ENCODE data around the gene MRPL33. TPM values are rescaled to one million over a fixed set of nuclear protein-coding genes. Genes with fewer than 3 reads are reported as not detected.

Gene MRPL33
- total and polyA plus RNA-seq, 2 of the 13 experiments (the other 11 are each of a cell fraction or from before 2014, with no cell fraction given) = 69.7 to 218 TPM

DNA sequence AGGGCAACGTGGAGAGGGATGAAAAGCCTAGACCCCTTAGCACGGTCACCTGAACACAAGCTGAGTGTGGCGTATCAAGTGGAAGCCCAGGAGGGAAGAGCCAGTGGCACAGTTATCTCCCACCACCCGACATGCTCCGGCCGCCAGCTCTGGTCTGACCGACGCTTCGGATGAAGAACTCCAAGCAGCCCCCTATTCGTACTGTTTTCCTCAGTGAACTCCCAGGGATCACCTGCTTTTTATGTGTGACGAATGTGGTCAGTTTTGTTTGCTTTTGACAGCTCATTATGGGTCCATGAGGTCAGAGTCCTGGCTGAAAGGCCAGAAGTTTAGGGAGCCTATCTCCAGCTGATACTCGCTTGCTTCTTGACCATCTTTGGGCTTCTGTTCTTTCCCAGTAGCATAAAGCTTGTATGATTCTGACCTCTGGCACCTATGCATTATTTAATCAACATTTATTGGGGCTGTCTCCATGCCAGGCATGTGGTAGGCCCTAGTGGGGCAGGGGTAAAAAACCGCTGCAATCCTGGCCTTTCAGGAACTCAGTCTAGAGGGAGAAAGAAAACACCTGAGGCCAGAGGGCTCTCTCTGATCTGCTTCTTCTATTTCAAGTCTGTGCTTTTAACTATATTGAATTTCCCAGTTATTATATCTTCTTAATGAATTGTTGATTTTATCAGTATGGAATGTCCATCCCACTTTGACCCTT is 33.0 kb upstream of the MRPL33 start (continued):
- TF ChIP-seq, protein P1, sequence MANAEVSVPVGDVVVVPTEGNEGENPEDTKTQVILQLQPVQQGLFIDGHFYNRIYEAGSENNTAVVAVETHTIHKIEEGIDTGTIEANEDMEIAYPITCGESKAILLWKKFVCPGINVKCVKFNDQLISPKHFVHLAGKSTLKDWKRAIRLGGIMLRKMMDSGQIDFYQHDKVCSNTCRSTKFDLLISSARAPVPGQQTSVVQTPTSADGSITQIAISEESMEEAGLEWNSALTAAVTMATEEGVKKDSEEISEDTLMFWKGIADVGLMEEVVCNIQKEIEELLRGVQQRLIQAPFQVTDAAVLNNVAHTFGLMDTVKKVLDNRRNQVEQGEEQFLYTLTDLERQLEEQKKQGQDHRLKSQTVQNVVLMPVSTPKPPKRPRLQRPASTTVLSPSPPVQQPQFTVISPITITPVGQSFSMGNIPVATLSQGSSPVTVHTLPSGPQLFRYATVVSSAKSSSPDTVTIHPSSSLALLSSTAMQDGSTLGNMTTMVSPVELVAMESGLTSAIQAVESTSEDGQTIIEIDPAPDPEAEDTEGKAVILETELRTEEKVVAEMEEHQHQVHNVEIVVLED (CRISPR knock-in tag; IDR thresholded peaks at IDR 0.05; ENCODE audit: borderline replicate concordance) = peak; percentile 28; the same call in 1 of the 2 replicates
- no peak for TF ChIP-seq TEAD2 (CRISPR knock-in tag; IDR thresholded peaks at IDR 0.05)
- TF ChIP-seq, protein P2, sequence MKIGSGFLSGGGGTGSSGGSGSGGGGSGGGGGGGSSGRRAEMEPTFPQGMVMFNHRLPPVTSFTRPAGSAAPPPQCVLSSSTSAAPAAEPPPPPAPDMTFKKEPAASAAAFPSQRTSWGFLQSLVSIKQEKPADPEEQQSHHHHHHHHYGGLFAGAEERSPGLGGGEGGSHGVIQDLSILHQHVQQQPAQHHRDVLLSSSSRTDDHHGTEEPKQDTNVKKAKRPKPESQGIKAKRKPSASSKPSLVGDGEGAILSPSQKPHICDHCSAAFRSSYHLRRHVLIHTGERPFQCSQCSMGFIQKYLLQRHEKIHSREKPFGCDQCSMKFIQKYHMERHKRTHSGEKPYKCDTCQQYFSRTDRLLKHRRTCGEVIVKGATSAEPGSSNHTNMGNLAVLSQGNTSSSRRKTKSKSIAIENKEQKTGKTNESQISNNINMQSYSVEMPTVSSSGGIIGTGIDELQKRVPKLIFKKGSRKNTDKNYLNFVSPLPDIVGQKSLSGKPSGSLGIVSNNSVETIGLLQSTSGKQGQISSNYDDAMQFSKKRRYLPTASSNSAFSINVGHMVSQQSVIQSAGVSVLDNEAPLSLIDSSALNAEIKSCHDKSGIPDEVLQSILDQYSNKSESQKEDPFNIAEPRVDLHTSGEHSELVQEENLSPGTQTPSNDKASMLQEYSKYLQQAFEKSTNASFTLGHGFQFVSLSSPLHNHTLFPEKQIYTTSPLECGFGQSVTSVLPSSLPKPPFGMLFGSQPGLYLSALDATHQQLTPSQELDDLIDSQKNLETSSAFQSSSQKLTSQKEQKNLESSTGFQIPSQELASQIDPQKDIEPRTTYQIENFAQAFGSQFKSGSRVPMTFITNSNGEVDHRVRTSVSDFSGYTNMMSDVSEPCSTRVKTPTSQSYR (CRISPR knock-in tag; IDR thresholded peaks at IDR 0.05; ENCODE audit: borderline replicate concordance) = no peak; the same call in 1 of the 2 replicates
- peak; percentile 48 for TF ChIP-seq NR2C2 (CRISPR knock-in tag; IDR thresholded peaks at IDR 0.05; ENCODE audit: borderline replicate concordance)
- no peak for TF ChIP-seq RBM39 (IDR thresholded peaks at IDR 0.05; ENCODE audit: low read depth, low read length, poor library complexity, severe bottlenecking)
- 0 out of 2 replicates have a peak, but pooled peaks have one; percentile 6 for TF ChIP-seq SMC3 (IDR thresholded peaks at IDR 0.05; ENCODE audit: low read length)
- no peak; the same call in 1 of the 2 replicates for TF ChIP-seq RBFOX2 (IDR thresholded peaks at IDR 0.05; ENCODE audit: low read depth, low read length)
- peak; percentile 14; the same call in 1 of the 2 replicates for TF ChIP-seq SIX1 (CRISPR knock-in tag; IDR thresholded peaks at IDR 0.05; ENCODE audit: borderline replicate concordance)
- TF ChIP-seq ZNF225 (CRISPR knock-in tag; IDR thresholded peaks at IDR 0.05) = peak; percentile 66; the same call in 1 of the 2 replicates
- TF ChIP-seq, protein P3, sequence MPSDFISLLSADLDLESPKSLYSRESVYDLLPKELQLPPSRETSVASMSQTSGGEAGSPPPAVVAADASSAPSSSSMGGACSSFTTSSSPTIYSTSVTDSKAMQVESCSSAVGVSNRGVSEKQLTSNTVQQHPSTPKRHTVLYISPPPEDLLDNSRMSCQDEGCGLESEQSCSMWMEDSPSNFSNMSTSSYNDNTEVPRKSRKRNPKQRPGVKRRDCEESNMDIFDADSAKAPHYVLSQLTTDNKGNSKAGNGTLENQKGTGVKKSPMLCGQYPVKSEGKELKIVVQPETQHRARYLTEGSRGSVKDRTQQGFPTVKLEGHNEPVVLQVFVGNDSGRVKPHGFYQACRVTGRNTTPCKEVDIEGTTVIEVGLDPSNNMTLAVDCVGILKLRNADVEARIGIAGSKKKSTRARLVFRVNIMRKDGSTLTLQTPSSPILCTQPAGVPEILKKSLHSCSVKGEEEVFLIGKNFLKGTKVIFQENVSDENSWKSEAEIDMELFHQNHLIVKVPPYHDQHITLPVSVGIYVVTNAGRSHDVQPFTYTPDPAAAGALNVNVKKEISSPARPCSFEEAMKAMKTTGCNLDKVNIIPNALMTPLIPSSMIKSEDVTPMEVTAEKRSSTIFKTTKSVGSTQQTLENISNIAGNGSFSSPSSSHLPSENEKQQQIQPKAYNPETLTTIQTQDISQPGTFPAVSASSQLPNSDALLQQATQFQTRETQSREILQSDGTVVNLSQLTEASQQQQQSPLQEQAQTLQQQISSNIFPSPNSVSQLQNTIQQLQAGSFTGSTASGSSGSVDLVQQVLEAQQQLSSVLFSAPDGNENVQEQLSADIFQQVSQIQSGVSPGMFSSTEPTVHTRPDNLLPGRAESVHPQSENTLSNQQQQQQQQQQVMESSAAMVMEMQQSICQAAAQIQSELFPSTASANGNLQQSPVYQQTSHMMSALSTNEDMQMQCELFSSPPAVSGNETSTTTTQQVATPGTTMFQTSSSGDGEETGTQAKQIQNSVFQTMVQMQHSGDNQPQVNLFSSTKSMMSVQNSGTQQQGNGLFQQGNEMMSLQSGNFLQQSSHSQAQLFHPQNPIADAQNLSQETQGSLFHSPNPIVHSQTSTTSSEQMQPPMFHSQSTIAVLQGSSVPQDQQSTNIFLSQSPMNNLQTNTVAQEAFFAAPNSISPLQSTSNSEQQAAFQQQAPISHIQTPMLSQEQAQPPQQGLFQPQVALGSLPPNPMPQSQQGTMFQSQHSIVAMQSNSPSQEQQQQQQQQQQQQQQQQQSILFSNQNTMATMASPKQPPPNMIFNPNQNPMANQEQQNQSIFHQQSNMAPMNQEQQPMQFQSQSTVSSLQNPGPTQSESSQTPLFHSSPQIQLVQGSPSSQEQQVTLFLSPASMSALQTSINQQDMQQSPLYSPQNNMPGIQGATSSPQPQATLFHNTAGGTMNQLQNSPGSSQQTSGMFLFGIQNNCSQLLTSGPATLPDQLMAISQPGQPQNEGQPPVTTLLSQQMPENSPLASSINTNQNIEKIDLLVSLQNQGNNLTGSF (CRISPR knock-in tag; IDR thresholded peaks at IDR 0.05) = no peak
- TF ChIP-seq MZF1 (CRISPR knock-in tag; IDR thresholded peaks at IDR 0.05; ENCODE audit: borderline replicate concordance) = no peak
- no peak for TF ChIP-seq ZNF775 (CRISPR knock-in tag; IDR thresholded peaks at IDR 0.05; ENCODE audit: borderline replicate concordance)
- TF ChIP-seq, protein P4, sequence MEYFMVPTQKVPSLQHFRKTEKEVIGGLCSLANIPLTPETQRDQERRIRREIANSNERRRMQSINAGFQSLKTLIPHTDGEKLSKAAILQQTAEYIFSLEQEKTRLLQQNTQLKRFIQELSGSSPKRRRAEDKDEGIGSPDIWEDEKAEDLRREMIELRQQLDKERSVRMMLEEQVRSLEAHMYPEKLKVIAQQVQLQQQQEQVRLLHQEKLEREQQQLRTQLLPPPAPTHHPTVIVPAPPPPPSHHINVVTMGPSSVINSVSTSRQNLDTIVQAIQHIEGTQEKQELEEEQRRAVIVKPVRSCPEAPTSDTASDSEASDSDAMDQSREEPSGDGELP (IDR thresholded peaks at IDR 0.05; ENCODE audit: borderline replicate concordance, low read depth) = peak; percentile 93
- peak; percentile 64; the same call in 1 of the 2 replicates for TF ChIP-seq POGZ (CRISPR knock-in tag; IDR thresholded peaks at IDR 0.05)
- TF ChIP-seq ZNF543 (CRISPR knock-in tag; IDR thresholded peaks at IDR 0.05) = no peak
- TF ChIP-seq, protein P5, sequence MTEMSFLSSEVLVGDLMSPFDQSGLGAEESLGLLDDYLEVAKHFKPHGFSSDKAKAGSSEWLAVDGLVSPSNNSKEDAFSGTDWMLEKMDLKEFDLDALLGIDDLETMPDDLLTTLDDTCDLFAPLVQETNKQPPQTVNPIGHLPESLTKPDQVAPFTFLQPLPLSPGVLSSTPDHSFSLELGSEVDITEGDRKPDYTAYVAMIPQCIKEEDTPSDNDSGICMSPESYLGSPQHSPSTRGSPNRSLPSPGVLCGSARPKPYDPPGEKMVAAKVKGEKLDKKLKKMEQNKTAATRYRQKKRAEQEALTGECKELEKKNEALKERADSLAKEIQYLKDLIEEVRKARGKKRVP (CRISPR knock-in tag; IDR thresholded peaks at IDR 0.05) = peak in 1 of 2 experiments; percentile 34; a peak in 1 of 4 replicates
